GM18517 (cell line): Measurements from ENCODE around the gene TRIM54.

Source experiments
- ATAC-seq: cut with Tn5 transposase; IDR thresholded peaks from one replicate; pipeline ENCODE4 v1.9.1; 2021; ENCODE audit warnings: mild to moderate bottlenecking, moderate library complexity; ENCODE audit not compliant: unreplicated experiment

Gene TRIM54

DNA sequence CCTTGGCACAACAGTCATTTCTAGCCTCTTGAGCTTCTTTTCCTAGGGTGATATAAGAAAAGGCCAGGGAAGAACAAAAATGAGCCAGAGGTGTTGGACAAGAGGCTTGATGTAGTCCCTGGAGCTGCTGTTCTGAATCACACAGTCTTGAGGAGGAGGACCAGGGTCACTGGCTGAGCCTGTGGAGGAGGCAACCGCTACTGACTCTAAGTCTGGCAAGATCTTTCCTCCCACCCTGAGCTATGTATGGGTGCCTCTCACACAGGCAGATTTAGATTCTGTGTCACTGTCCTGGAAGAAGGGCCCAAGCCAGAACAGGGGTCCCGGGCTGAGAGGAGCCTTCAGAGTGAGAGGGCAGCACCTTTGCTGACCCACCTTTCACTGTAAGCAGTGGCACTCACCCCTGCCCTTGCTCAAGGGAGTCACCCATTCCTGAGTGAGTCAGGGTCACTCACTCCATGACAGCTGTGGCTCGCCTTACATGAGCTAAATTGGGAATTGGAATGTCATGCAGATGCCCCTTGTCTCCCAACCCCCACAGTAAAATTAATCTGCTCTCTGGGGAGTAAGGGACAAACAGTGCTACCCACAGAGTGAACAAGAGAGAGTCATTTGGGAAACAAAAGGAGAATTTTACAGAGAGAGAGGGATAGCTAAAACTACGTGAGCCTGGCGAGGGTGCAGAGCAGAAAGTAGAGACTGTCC, at the start of gene TRIM54:
TRIM54 (plus strand) TSS at position 575 of the 705 bp plus-strand sequence. CDS start 303 bp downstream, outside the sequence.
- ATAC-seq = no peak

DNA sequence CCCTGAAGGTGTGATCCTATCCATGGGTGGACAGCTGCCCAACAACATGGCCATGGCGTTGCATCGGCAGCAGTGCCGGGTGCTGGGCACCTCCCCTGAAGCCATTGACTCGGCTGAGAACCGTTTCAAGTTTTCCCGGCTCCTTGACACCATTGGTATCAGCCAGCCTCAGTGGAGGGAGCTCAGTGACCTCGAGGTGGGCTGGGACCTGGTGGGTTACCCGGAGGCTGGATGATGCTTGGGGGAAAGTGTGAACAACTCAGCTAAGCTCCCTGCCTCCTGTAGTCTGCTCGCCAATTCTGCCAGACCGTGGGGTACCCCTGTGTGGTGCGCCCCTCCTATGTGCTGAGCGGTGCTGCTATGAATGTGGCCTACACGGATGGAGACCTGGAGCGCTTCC, 48.9 kb upstream of the TRIM54 start:
- ATAC-seq = no peak

- ATAC-seq = no peak
These were observed 46.1 kb upstream of the TRIM54 start for GRCh38 chr2:27236136-27236535.

DNA sequence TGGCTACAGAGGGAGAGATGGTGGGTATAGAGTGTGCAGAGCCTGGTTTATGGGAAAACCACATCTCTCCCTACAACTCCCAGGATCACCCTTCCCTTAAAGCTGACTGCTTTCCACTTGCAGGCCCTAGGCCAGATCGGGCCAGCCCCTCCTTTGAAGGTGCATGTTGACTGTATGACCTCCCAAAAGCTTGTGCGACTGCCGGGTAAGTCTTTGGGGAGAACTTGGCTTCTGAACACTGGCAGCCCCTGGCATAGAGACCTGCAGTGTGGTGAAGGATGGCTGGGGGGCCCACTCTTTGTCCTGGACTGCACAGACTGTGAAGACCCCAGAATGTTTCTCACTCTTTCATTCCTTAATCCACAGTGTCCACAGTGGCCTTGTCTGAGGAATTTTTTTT, 45.6 kb upstream of the TRIM54 start:
- no peak for ATAC-seq

GRCh38 chr2:27237341-27237945, 44.8 kb upstream of the TRIM54 start:
- no peak for ATAC-seq

GRCh38 chr2:27238976-27239375, 43.3 kb upstream of the TRIM54 start:
- no peak for ATAC-seq

GRCh38 chr2:27240406-27240805, 41.8 kb upstream of the TRIM54 start:
- no peak for ATAC-seq

GRCh38 chr2:27241761-27242613, 40.2 kb upstream of the TRIM54 start:
- no peak for ATAC-seq

DNA sequence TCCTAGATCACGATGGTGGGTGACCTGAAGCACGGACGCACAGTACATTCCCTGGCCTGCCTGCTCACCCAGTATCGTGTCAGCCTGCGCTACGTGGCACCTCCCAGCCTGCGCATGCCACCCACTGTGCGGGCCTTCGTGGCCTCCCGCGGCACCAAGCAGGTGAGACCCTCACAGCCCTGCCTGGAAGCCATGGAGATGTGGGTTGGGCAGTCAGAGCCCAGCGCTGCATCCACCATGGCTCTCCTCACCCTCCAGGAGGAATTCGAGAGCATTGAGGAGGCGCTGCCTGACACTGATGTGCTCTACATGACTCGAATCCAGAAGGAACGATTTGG, 39.6 kb upstream of the TRIM54 start:
- no peak for ATAC-seq

DNA sequence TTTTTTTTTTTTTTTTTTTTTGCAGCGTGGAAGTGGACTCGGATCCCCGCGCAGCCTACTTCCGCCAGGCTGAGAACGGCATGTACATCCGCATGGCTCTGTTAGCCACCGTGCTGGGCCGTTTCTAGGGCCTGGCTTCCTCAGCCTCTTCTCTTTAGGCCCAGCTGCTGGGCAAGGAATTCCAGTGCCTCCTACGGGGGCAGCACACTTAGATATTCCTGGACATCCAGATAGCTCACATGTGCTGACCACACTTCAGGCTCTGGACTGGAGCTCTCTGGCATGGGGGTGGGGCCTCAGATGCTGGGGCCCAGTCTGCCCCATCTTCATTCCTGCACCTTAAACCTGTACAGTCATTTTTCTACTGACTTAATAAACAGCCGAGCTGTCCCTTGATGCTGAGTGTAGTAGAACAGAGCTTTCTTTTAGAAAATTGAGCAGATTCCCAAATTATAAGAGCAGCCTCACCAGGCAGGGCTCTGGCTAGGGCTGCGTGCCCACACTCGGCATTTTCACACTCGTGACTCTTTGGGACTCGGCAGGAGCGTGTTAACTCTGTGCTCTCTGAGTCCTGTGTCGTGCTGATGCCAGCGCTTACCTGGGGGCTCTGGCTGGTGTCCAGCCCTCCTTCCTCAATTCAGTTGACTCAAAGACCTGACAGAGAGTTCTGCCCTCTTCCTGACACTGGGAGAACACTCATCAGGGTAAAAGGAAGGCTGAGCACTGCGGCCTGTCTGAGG, 38.7 kb upstream of the TRIM54 start:
- no peak for ATAC-seq

GRCh38 chr2:27245116-27245515, 37.1 kb upstream of the TRIM54 start:
- no peak for ATAC-seq

DNA sequence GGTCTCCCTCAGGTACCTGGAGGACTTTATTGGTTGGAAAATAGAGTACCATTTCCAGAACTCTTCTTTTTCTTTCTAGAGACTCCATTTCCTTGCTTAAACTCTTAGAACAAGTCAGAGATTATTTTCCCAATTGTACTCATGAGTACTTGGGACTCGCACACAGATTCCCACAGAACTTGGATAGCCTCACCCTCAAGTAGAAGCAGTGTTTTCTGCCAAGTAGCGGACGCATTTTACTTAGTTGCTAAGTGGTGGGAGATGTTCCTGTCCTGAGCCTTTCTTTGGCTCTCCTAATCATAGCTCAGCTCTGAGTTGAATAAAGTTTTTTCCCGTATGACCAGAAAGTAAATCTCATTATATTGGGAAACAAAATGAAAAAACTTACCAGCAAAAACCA, 36.6 kb upstream of the TRIM54 start:
- no peak for ATAC-seq

DNA sequence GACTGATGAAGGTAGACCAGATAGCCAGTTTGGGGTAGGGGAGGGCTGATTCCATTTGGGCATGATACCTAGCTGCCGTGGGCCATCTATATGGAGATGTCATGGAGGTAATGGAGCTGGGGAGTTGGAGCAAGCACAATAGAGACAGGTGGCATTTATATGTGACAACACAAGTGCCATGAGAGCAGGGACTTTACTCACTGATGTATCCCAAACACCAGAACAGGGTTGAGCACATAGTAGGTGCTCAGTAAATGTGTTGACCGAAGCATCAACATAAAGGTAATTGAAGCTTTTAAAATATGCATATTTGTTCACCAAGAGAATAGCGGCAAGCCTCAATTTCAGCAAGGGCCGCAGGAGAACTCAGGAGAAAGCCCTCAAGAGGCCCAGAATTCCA, 34.3 kb upstream of the TRIM54 start:
- ATAC-seq = no peak

DNA sequence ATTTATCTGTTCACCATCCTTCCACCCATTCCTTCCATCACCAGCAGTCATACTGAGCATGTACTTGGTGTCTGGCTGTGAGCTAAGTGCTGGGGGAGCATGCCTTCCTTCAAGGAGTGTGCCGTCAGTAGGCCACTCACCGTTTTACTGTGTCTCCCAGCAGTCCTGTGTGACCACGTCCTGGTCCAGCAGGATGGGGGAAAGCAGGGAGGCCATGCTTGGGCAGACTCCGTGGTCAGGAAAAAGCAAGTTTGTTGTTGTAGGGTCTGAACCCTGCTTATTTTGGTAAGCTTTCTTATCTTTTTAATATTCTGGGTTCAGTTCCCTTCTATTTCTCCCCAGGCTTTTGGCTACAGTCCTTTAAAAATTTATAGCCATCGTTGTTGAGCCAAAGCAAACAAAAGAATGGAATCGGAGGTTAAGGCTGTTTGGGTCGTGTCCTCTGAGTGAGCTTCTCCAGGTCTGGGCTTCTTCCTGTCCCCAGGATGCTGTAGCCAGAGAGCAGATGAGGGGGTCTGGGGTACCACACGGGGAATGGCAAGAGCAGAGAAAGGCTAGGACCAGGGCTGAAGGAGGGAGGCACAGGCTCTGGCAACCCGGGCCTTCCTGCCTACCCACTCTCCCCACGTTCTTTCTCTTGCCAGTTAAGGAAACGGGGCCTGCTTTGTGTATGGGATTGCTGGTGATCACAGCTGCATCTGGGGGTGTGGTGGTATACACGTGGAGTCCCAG, 32.9 kb upstream of the TRIM54 start:
- no peak for ATAC-seq

GRCh38 chr2:27249891-27250651, 32.2 kb upstream of the TRIM54 start:
- ATAC-seq = no peak

DNA sequence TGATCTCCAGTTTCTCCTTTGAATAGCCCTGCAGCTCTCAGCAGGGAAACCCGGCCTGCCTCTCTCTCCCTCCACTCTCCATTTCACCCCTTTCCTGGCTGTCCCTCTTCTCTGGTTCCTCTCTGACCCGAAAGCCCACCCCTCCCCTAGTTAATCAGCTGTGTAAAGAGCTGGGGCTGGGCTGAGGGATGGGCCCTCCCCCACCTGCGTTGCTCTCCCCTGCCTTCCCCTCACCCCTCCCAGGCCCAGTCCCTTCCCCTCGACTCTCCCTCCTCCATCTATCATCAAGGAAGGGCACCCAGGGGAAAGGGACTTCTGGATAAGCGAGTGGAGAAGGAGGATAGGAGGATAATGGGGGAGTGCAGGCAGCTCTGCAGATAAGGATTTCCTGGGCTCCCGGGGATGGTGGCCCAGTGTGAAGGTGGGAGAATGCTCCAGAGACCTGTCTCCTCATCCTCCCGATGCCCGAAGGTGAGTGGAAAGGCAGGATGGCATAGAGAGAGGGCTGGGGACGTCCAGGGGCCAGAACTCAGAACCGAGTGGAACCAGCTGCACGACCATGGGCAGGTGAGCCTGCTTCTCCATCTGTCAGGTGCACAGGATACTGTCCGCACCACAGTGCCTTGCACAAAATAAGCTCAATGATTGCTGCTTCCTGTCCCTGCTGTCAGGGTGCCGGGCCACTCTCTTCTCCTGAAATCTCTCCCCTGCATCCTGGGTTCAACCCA, 31.4 kb upstream of the TRIM54 start:
- ATAC-seq = no peak

GRCh38 chr2:27251766-27252165, 30.5 kb upstream of the TRIM54 start:
- no peak for ATAC-seq

DNA sequence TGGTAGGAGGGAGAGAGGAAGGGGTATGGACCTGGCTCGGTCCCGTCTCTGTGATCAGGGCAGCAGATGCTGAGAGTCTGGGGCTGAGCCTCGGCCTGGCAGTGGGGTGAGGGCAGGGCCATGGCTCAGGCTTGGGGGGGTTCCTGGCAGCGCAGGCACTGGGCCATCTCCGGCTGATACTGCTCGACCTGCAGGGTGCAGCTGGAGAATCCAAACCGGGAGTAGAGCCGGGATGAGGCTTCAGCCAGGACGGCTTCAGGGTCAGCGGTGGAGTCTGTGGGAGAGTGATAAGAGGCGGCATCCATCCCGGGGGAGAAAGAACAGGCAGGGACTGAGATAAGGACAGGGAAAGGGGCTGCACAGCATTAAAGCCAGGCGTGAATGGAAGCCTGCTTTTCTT, 27.0 kb upstream of the TRIM54 start:
- no peak for ATAC-seq

- ATAC-seq = no peak
These were observed 26.6 kb upstream of the TRIM54 start for GRCh38 chr2:27255660-27256059.
